ENCODE results near the gene ATP9B. TPM values are rescaled to one million over a fixed set of nuclear protein-coding genes. Genes with fewer than 3 reads are reported as not detected.

The ATP9B gene
- total RNA-seq, 1 experiment from 2014 or later = 17.9 TPM

- no peaks in the 10 kb centered on the region for H3K36me3 ChIP-seq (ENCODE audit: insufficient read depth, low read length, poor library complexity, severe bottlenecking)
- H3K9me3 ChIP-seq (ENCODE audit: low read depth, low read length, poor library complexity, severe bottlenecking) = no peaks in the 10 kb centered on the region
- TF ChIP-seq CTCF (conservative IDR thresholded peaks at IDR 0.05; ENCODE audit: low read depth, low read length) (no peak), EZH2 (IDR thresholded peaks at IDR 0.05; ENCODE audit: borderline replicate concordance, low read depth, low read length, poor library complexity, severe bottlenecking) (no peak)
- no peak overlapping the region for H3K4me3 ChIP-seq (ENCODE audit: low read depth, low read length, poor library complexity, severe bottlenecking)
- intact Hi-C loops (cut with micrococcal nuclease; ENCODE audit: unreplicated experiment) = no loop called here
- H3K4me1 ChIP-seq (ENCODE audit: insufficient read depth, low read length, poor library complexity, severe bottlenecking) = no peaks in the 10 kb centered on the region
- no peak overlapping the region for H3K27ac ChIP-seq (ENCODE audit: low read depth, low read length, poor library complexity, severe bottlenecking)
- H3K27me3 ChIP-seq (replicated peaks; ENCODE audit: insufficient read depth, low read depth, low read length, poor library complexity) = no peaks in the 10 kb centered on the region
- no peak for DNase-seq (ENCODE audit: low spot score)
- no TSS peak for BruUV-seq (replicated peaks)
- ChIA-PET POLR2A (ENCODE audit: low non-redundant PET) (no interaction called here), CTCF (no interaction called here)
Measured at GRCh38 chr18:79367989-79368388, 298.8 kb downstream of the ATP9B start.

- DNase-seq (ENCODE audit: low spot score) = no peak
- Histone ChIP-seq H3K27me3 (replicated peaks; ENCODE audit: insufficient read depth, low read depth, low read length, poor library complexity) (no peaks in the 10 kb centered on the region), H3K9me3 (ENCODE audit: low read depth, low read length, poor library complexity, severe bottlenecking) (no peaks in the 10 kb centered on the region), H3K4me1 (ENCODE audit: insufficient read depth, low read length, poor library complexity, severe bottlenecking) (no peaks in the 10 kb centered on the region), H3K36me3 (ENCODE audit: insufficient read depth, low read length, poor library complexity, severe bottlenecking) (no peaks in the 10 kb centered on the region), H3K27ac (ENCODE audit: low read depth, low read length, poor library complexity, severe bottlenecking) (no peak overlapping the region), H3K4me3 (ENCODE audit: low read depth, low read length, poor library complexity, severe bottlenecking) (no peak overlapping the region)
- BruUV-seq (replicated peaks) = no TSS peak
- no peak for TF ChIP-seq CTCF (conservative IDR thresholded peaks at IDR 0.05; ENCODE audit: low read depth, low read length)
- no peak for TF ChIP-seq EZH2 (IDR thresholded peaks at IDR 0.05; ENCODE audit: borderline replicate concordance, low read depth, low read length, poor library complexity, severe bottlenecking)
- POLR2A ChIA-PET (ENCODE audit: low non-redundant PET) = no interaction called here
- intact Hi-C loops (cut with micrococcal nuclease; ENCODE audit: unreplicated experiment) = no loop called here
- CTCF ChIA-PET = no interaction called here
Measured at GRCh38 chr18:79368681-79369080, 299.5 kb downstream of the ATP9B start.

DNA sequence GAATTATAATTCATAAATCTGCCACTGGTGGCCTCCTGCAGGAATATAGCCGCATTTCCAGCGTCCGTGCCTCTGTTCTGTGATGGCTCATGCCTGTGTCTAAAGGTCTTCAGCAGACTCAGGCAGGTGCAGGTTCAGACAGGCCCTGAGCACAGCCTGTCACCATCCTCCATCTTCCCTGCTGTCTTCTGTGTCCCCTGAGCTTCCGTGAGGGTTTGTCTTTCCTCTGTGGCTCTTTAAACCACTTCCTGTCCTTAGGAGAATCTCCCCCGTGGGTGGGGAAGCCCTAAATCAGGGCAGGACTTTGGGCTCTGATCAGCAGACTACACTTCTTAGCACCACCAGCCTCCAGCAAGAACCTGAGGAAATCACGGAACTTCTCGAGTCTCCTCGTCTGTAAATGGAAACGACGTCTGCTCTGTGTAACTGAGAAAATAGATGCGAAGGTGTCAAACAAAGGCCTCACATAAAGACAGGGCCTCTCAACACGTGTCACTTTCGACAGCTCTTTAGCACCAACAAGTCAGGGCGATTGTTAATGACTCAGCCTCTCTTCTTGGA, 302.4 kb downstream of the ATP9B start:
- TF ChIP-seq EZH2 (IDR thresholded peaks at IDR 0.05; ENCODE audit: borderline replicate concordance, low read depth, low read length, poor library complexity, severe bottlenecking) = no peak
- TF ChIP-seq CTCF (conservative IDR thresholded peaks at IDR 0.05; ENCODE audit: low read depth, low read length) = no peak
- POLR2A ChIA-PET (ENCODE audit: low non-redundant PET) = interaction anchor here (0.6 kb wide), 1 partner anchor 434 kb away, joined by 4 read pairs; no protein-coding TSS in a partner anchor
- CTCF ChIA-PET = no interaction called here
- H3K36me3 ChIP-seq (ENCODE audit: insufficient read depth, low read length, poor library complexity, severe bottlenecking) = no peaks in the 10 kb centered on the region
- no peaks in the 10 kb centered on the region for H3K4me1 ChIP-seq (ENCODE audit: insufficient read depth, low read length, poor library complexity, severe bottlenecking)
- no peak overlapping the region for H3K4me3 ChIP-seq (ENCODE audit: low read depth, low read length, poor library complexity, severe bottlenecking)
- BruUV-seq (replicated peaks) = no TSS peak
- no peaks in the 10 kb centered on the region for H3K9me3 ChIP-seq (ENCODE audit: low read depth, low read length, poor library complexity, severe bottlenecking)
- no peak overlapping the region for H3K27ac ChIP-seq (ENCODE audit: low read depth, low read length, poor library complexity, severe bottlenecking)
- intact Hi-C loops (cut with micrococcal nuclease; ENCODE audit: unreplicated experiment) = no loop called here
- H3K27me3 ChIP-seq (replicated peaks; ENCODE audit: insufficient read depth, low read depth, low read length, poor library complexity) = no peaks in the 10 kb centered on the region
- no peak for DNase-seq (ENCODE audit: low spot score)

Data from A673 (cell line).